Heart left ventricle (tissue), 13 donors: ENCODE measurements around the gene PIGV.

Experiments used
- CTCF ChIP-seq, 12 donors: fragments of 200-600 bp; sonication (generic) in 4 of 12; IDR thresholded peaks; one replicate each; pipeline versions ENCODE4 v1.5.0 to v1.8.0; 2018 to 2022; ENCODE audit warnings: antibody characterized with exemption in 12 of 12, mild to moderate bottlenecking in 5 of 12
- POLR2A ChIP-seq, 2 donors: fragments of 450-650 bp; IDR thresholded peaks; one replicate each; pipeline ENCODE4 v1.6.1; 2017; ENCODE audit warnings: antibody characterized with exemption in 2 of 2, mild to moderate bottlenecking in 2 of 2, moderate library complexity in 2 of 2
- donor health status: ischemic (EF 13 %, LVEDD 7.1; RV severe dilation, severe dysfunction).
- donor health status: DM: no; HTN: yes; CAD: no.
- donor health status: DM: no; HTN: no; CAD: no.
- donor health status: ischemic (EF 25% LVEDD 6.9; RV normal size, moderate dysfunction).
- donor health status: ischemic (EF 25% LVEDD 5.7; RV mildly dilated, moderate dysfunction).
- donor health status: ischemic (EF 35%, LVEDD 5.7; RV mildly dilated, moderate dysfunction).
- donor health status: nonischemic (EF 11% LVEDD 7.7; RV severe dilation, severe dysfunction).
- donor health status: DM: yes; HTN: yes; CAD: no.
- donor health status: PGD.
- donor health status: ischemic (EF 29% LVEDD 5.4; RV normal size, mild dysfunction).
- donor health status: nonischemic (EF 23%, LVEDD 6.1; RV moderate dilation, normal function).

- TF ChIP-seq POLR2A (IDR thresholded peaks at IDR 0.05) (no peak), CTCF (IDR thresholded peaks at IDR 0.05) (no peak)
These were observed 4.1 kb upstream of the PIGV start for GRCh38 chr1:26783646-26784022.
